COLO668 (cell line): ENCODE data around the gene STRADA.
"Not testable (repeated sequence)": the region's sequence is repeated elsewhere in the genome, so short reads cannot be mapped to it uniquely, and the experiment has no call there.

ENCODE experiments used
- DNase-seq: peaks from one replicate; lab custom pipeline; 2025; ENCODE audit not compliant: unreplicated experiment; lab: John Stamatoyannopoulos, UW

The STRADA gene

GRCh38 chr17:63758428-63758827 is 16.8 kb upstream of the STRADA start:
- DNase-seq: no peak

- DNase-seq: no peak
Measured at GRCh38 chr17:63754046-63754445, 12.4 kb upstream of the STRADA start.

GRCh38 chr17:63753215-63753614 is 11.6 kb upstream of the STRADA start:
- DNase-seq: no peak

GRCh38 chr17:63752707-63753106 is 11.1 kb upstream of the STRADA start:
- DNase-seq: no peak

GRCh38 chr17:63751806-63752205 is 10.2 kb upstream of the STRADA start:
- DNase-seq: no peak

- DNase-seq: no peak
Measured at GRCh38 chr17:63741143-63741407, 524 bp downstream of the STRADA start.

GRCh38 chr17:63740464-63741142 is 996 bp downstream of the STRADA start:
- no peak for DNase-seq

GRCh38 chr17:63735691-63736090 is 5.9 kb downstream of the STRADA start:
- DNase-seq: no peak

GRCh38 chr17:63722403-63722802 is 19.2 kb downstream of the STRADA start:
- DNase-seq: no peak

GRCh38 chr17:63720194-63720593 is 21.4 kb downstream of the STRADA start:
- DNase-seq: not testable (repeated sequence)

- DNase-seq: no peak
Measured at GRCh38 chr17:63718988-63719387, 22.6 kb downstream of the STRADA start.

- DNase-seq: no peak
Measured at GRCh38 chr17:63716426-63716825, 25.2 kb downstream of the STRADA start.

- DNase-seq: no peak
Measured at GRCh38 chr17:63714550-63715277, 26.9 kb downstream of the STRADA start.

GRCh38 chr17:63709110-63709509 is 32.5 kb downstream of the STRADA start:
- no peak for DNase-seq

- DNase-seq: no peak
Measured at GRCh38 chr17:63707151-63707550, 34.4 kb downstream of the STRADA start.

GRCh38 chr17:63706336-63707082 is 35.1 kb downstream of the STRADA start:
- DNase-seq: no peak

- no peak for DNase-seq
Measured at GRCh38 chr17:63705657-63706056, 35.9 kb downstream of the STRADA start.

- DNase-seq: no peak
Measured at GRCh38 chr17:63704836-63705235, 36.8 kb downstream of the STRADA start.

GRCh38 chr17:63704259-63704576 is 37.4 kb downstream of the STRADA start:
- DNase-seq: no peak

GRCh38 chr17:63703556-63704258 is 37.9 kb downstream of the STRADA start:
- no peak for DNase-seq

- no peak for DNase-seq
Measured at GRCh38 chr17:63703029-63703428, 38.6 kb downstream of the STRADA start.

- no peak for DNase-seq
Measured at GRCh38 chr17:63702721-63703015, 38.9 kb downstream of the STRADA start.
